HUES48 (cell line): ENCODE results near the gene SPATS2L.

Source experiments
- H3K27ac ChIP-seq: one replicate; pipeline ENCODE4 v1.7.0; 2013; ENCODE audit warnings: low read depth, low read length, inconsistent platforms
- H3K27me3 ChIP-seq: 2 replicates; pipeline ENCODE4 v1.6.1; 2013; ENCODE audit warnings: mild to moderate bottlenecking, low read length; ENCODE audit not compliant: control insufficient read depth, insufficient read depth
- H3K36me3 ChIP-seq: 2 replicates; pipeline ENCODE4 v1.6.1; 2013; ENCODE audit warnings: low read length; ENCODE audit not compliant: control insufficient read depth, insufficient read depth
- H3K4me1 ChIP-seq: 2 replicates; pipeline ENCODE4 v1.6.1; 2013; ENCODE audit warnings: mild to moderate bottlenecking, low read length; ENCODE audit not compliant: control insufficient read depth, insufficient read depth
- H3K4me3 ChIP-seq: 2 replicates; pipeline ENCODE4 v1.5.1; 2013; ENCODE audit warnings: mild to moderate bottlenecking, low read depth, low read length
- H3K9ac ChIP-seq: 2 replicates; pipeline ENCODE4 v1.6.1; 2013; ENCODE audit warnings: mild to moderate bottlenecking, low read depth, low read length, moderate library complexity
- H3K9me3 ChIP-seq: 2 replicates; pipeline ENCODE4 v1.6.1; 2013; ENCODE audit warnings: low read length; ENCODE audit not compliant: control insufficient read depth, insufficient read depth

The SPATS2L gene

GRCh38 chr2:200454927-200455801 lies 148.7 kb downstream of the SPATS2L start:
- Histone ChIP-seq H3K4me1 (0 out of 2 replicates have a peak, but pooled peaks cover 7% of the 10 kb centered on the region), H3K27ac (no peak overlapping the region), H3K9ac (no peak overlapping the region), H3K27me3 (no peaks in the 10 kb centered on the region), H3K36me3 (peaks cover 41% of the 10 kb centered on the region), H3K4me3 (no peak overlapping the region), H3K9me3 (no peaks in the 10 kb centered on the region)

GRCh38 chr2:200455958-200456421 lies 149.5 kb downstream of the SPATS2L start:
- H3K4me1 ChIP-seq, result 0 out of 2 replicates have a peak, but pooled peaks cover 7% of the 10 kb centered on the region
- H3K9ac ChIP-seq, result no peak overlapping the region
- H3K9me3 ChIP-seq, result no peaks in the 10 kb centered on the region
- peaks cover 35% of the 10 kb centered on the region for H3K36me3 ChIP-seq
- no peaks in the 10 kb centered on the region for H3K27me3 ChIP-seq
- no peak overlapping the region for H3K27ac ChIP-seq
- H3K4me3 ChIP-seq, result no peak overlapping the region

- peaks cover 34% of the 10 kb centered on the region for H3K36me3 ChIP-seq
These were observed 150.1 kb downstream of the SPATS2L start for GRCh38 chr2:200456567-200456966.

GRCh38 chr2:200459101-200459500 lies 152.6 kb downstream of the SPATS2L start:
- no peaks in the 10 kb centered on the region for H3K27me3 ChIP-seq
- H3K36me3 ChIP-seq, result peaks cover 56% of the 10 kb centered on the region
- H3K27ac ChIP-seq, result no peak overlapping the region

More at GRCh38 chr2:200456567-200456966, 150.1 kb downstream of the SPATS2L start:
- H3K4me3 ChIP-seq, result no peak overlapping the region
- no peak overlapping the region for H3K9ac ChIP-seq
- H3K9me3 ChIP-seq, result no peaks in the 10 kb centered on the region
- H3K27me3 ChIP-seq, result no peaks in the 10 kb centered on the region
- no peak overlapping the region for H3K27ac ChIP-seq
- H3K4me1 ChIP-seq, result 0 out of 2 replicates have a peak, but pooled peaks cover 7% of the 10 kb centered on the region

GRCh38 chr2:200461846-200462710 lies 155.6 kb downstream of the SPATS2L start:
- Histone ChIP-seq H3K4me3 (no peak overlapping the region), H3K36me3 (peaks cover 64% of the 10 kb centered on the region), H3K9me3 (no peaks in the 10 kb centered on the region), H3K27me3 (no peaks in the 10 kb centered on the region), H3K4me1 (no peaks in the 10 kb centered on the region), H3K27ac (no peak overlapping the region), H3K9ac (no peak overlapping the region)

More at GRCh38 chr2:200459101-200459500, 152.6 kb downstream of the SPATS2L start:
- H3K4me3 ChIP-seq, result no peak overlapping the region
- no peaks in the 10 kb centered on the region for H3K9me3 ChIP-seq
- H3K4me1 ChIP-seq, result no peaks in the 10 kb centered on the region
- no peak overlapping the region for H3K9ac ChIP-seq

GRCh38 chr2:200463452-200463851 lies 157.0 kb downstream of the SPATS2L start:
- no peaks in the 10 kb centered on the region for H3K27me3 ChIP-seq
- H3K4me3 ChIP-seq, result no peak overlapping the region
- H3K9me3 ChIP-seq, result no peaks in the 10 kb centered on the region
- no peak overlapping the region for H3K27ac ChIP-seq
- peaks cover 72% of the 10 kb centered on the region for H3K36me3 ChIP-seq
- no peaks in the 10 kb centered on the region for H3K4me1 ChIP-seq
- no peak overlapping the region for H3K9ac ChIP-seq

GRCh38 chr2:200466425-200467418 lies 160.2 kb downstream of the SPATS2L start:
- H3K9ac ChIP-seq, result no peak overlapping the region
- no peaks in the 10 kb centered on the region for H3K4me1 ChIP-seq
- H3K4me3 ChIP-seq, result no peak overlapping the region
- no peaks in the 10 kb centered on the region for H3K9me3 ChIP-seq
- no peak overlapping the region for H3K27ac ChIP-seq
- H3K27me3 ChIP-seq, result no peaks in the 10 kb centered on the region
- H3K36me3 ChIP-seq, result peaks cover 85% of the 10 kb centered on the region

GRCh38 chr2:200467806-200468681 lies 161.6 kb downstream of the SPATS2L start:
- H3K4me3 ChIP-seq, result no peak overlapping the region
- H3K9ac ChIP-seq, result no peak overlapping the region
- H3K4me1 ChIP-seq, result no peaks in the 10 kb centered on the region
- H3K36me3 ChIP-seq, result peaks cover 87% of the 10 kb centered on the region
- no peaks in the 10 kb centered on the region for H3K27me3 ChIP-seq
- no peak overlapping the region for H3K27ac ChIP-seq
- no peaks in the 10 kb centered on the region for H3K9me3 ChIP-seq

- no peak overlapping the region for H3K9ac ChIP-seq
- H3K27ac ChIP-seq, result no peak overlapping the region
- H3K27me3 ChIP-seq, result no peaks in the 10 kb centered on the region
- H3K4me1 ChIP-seq, result no peaks in the 10 kb centered on the region
- H3K36me3 ChIP-seq, result peaks cover 86% of the 10 kb centered on the region
- no peak overlapping the region for H3K4me3 ChIP-seq
- H3K9me3 ChIP-seq, result no peaks in the 10 kb centered on the region
These were observed 163.3 kb downstream of the SPATS2L start for GRCh38 chr2:200469708-200470211.
